PFSK-1 (cell line): ENCODE results near the gene SUPT6H.

Experiments
- POLR2AphosphoS5 ChIP-seq: IDR thresholded peaks from 2 replicates; pipeline ENCODE4 v1.6.1; 2012; ENCODE audit warnings: low read depth, mild to moderate bottlenecking, control low read depth, low read length, moderate library complexity
- REST ChIP-seq, 2 experiments: IDR thresholded peaks; 2 replicates each; pipeline versions ENCODE4 v1.6.1 to v1.8.0; 2011 to 2012; ENCODE audit warnings: low read depth in 2 of 2, low read length in 2 of 2, control low read depth in 1 of 2, inconsistent platforms in 1 of 2, mild to moderate bottlenecking in 1 of 2, moderate library complexity in 1 of 2; ENCODE audit not compliant: insufficient read depth in 1 of 2

GRCh38 chr17:28689011-28689410, 27.0 kb downstream of the SUPT6H start:
- no peak for TF ChIP-seq POLR2AphosphoS5
- TF ChIP-seq REST (IDR thresholded peaks at IDR 0.05; ENCODE audit: insufficient read depth in 1 of 2, low read depth in 2 of 2, low read length in 2 of 2), result no peak
